Measurements from ENCODE around the gene CISD2.

GRCh38 chr4:102836596-102836995, 32.2 kb upstream of the CISD2 start:
- TF ChIP-seq POLR2A (IDR thresholded peaks at IDR 0.05; ENCODE audit: low read depth, low read length) (no peak), POLR2AphosphoS5 (IDR thresholded peaks at IDR 0.05; ENCODE audit: low read depth, low read length) (no peak), TAF1 (IDR thresholded peaks at IDR 0.05; ENCODE audit: borderline replicate concordance, low read depth, low read length) (no peak)
